ENCODE results near the gene TJAP1. TPM values are rescaled to one million over a fixed set of nuclear protein-coding genes. Genes with fewer than 3 reads are reported as not detected.

Gene TJAP1
- total and polyA plus RNA-seq, 7 experiments from 2014 or later = 8.2 to 55.2 (median 31.6) TPM

Small RNAs within 50 kb of the gene (microRNA-seq; reads per million reads assigned to microRNA genes)
- not detected for gene MIR6780B (ENCODE audit: borderline microRNAs expressed)

Other genes with a start within 250 kb of the TJAP1 start
- 10 to 100 TPM; 25.4 to 65.7 (median 33.9) TPM for gene DNPH1, start 248.1 kb upstream of the TJAP1 start, total RNA-seq
- 100 to 1,000 TPM; 119 to 141 TPM for gene DNPH1, start 248.1 kb upstream of the TJAP1 start, polyA plus RNA-seq
- under 1 TPM in 2 of 5 experiments, not detected in 3; 0.05 to 0.29 TPM for gene TTBK1, start 234.1 kb upstream of the TJAP1 start, total RNA-seq
- gene TTBK1, start 234.1 kb upstream of the TJAP1 start, polyA plus RNA-seq = not detected
- gene SLC22A7, start 179.3 kb upstream of the TJAP1 start, total RNA-seq = not detected
- not detected for gene SLC22A7, start 179.3 kb upstream of the TJAP1 start, polyA plus RNA-seq
- gene CRIP3, start 168.7 kb upstream of the TJAP1 start, total RNA-seq = 1 to 10 TPM in 4 of 5 experiments, not detected in 1; 2.1 to 7.4 (median 4.8) TPM
- not detected for gene CRIP3, start 168.7 kb upstream of the TJAP1 start, polyA plus RNA-seq
- 10 to 100 TPM; 15.8 to 40.2 (median 28.3) TPM for gene ZNF318, start 107.9 kb upstream of the TJAP1 start, total RNA-seq
- 10 to 100 TPM in 1 of 2 donors, 1 to 10 TPM in 1; 6.9 to 12.9 TPM for gene ZNF318, start 107.9 kb upstream of the TJAP1 start, polyA plus RNA-seq
- gene ABCC10, start 50.0 kb upstream of the TJAP1 start, total RNA-seq = 10 to 100 TPM; 56.2 to 74.6 (median 60.4) TPM
- 10 to 100 TPM in 1 of 2 donors, 1 to 10 TPM in 1; 9.8 to 18.6 TPM for gene ABCC10, start 50.0 kb upstream of the TJAP1 start, polyA plus RNA-seq
- gene DLK2, start 22.0 kb upstream of the TJAP1 start, total RNA-seq = 1 to 10 TPM in 1 of 5 experiments, under 1 TPM in 4; 0.30 to 1.6 (median 0.53) TPM
- gene DLK2, start 22.0 kb upstream of the TJAP1 start, polyA plus RNA-seq = 1 to 10 TPM in 1 of 2 donors, under 1 TPM in 1; 0.74 to 1.0 TPM
- gene LRRC73, start 32.8 kb downstream of the TJAP1 start, total RNA-seq = under 1 TPM; 0.22 to 0.84 (median 0.46) TPM
- gene LRRC73, start 32.8 kb downstream of the TJAP1 start, polyA plus RNA-seq = not detected
- gene YIPF3, start 39.4 kb downstream of the TJAP1 start, total RNA-seq = 10 to 100 TPM; 54.4 to 75.9 (median 67.3) TPM
- 10 to 100 TPM; 68.3 to 74.5 TPM for gene YIPF3, start 39.4 kb downstream of the TJAP1 start, polyA plus RNA-seq
- gene POLR1C, start 39.5 kb downstream of the TJAP1 start, total RNA-seq = 10 to 100 TPM; 36.3 to 61.1 (median 40.9) TPM
- 10 to 100 TPM; 13.1 to 29.2 TPM for gene POLR1C, start 39.5 kb downstream of the TJAP1 start, polyA plus RNA-seq
- 100 to 1,000 TPM in 1 of 5 experiments, 10 to 100 TPM in 4; 35.0 to 107 (median 41.9) TPM for gene XPO5, start 98.5 kb downstream of the TJAP1 start, total RNA-seq
- 10 to 100 TPM in 1 of 2 donors, 1 to 10 TPM in 1; 9.3 to 10.2 TPM for gene XPO5, start 98.5 kb downstream of the TJAP1 start, polyA plus RNA-seq
- 10 to 100 TPM in 4 of 5 experiments, 1 to 10 TPM in 1; 9.1 to 65.6 (median 19.3) TPM for gene POLH, start 98.6 kb downstream of the TJAP1 start, total RNA-seq
- gene POLH, start 98.6 kb downstream of the TJAP1 start, polyA plus RNA-seq = 10 to 100 TPM in 1 of 2 donors, 1 to 10 TPM in 1; 7.4 to 16.8 TPM
- gene GTPBP2, start 151.7 kb downstream of the TJAP1 start, total RNA-seq = 10 to 100 TPM; 55.0 to 94.7 (median 72.0) TPM
- 1 to 10 TPM; 3.2 TPM for gene GTPBP2, start 151.7 kb downstream of the TJAP1 start, polyA plus RNA-seq
- 10 to 100 TPM; 25.2 to 44.5 (median 28.0) TPM for gene MAD2L1BP, start 158.3 kb downstream of the TJAP1 start, total RNA-seq
- 10 to 100 TPM; 14.9 to 29.1 TPM for gene MAD2L1BP, start 158.3 kb downstream of the TJAP1 start, polyA plus RNA-seq
- gene RSPH9, start 167.5 kb downstream of the TJAP1 start, total RNA-seq = not detected
- 1 to 10 TPM in 1 of 2 donors, under 1 TPM in 1; 0.96 to 1.1 TPM for gene RSPH9, start 167.5 kb downstream of the TJAP1 start, polyA plus RNA-seq
- 10 to 100 TPM; 20.9 to 39.2 (median 28.7) TPM for gene MRPS18A, start 210.2 kb downstream of the TJAP1 start, total RNA-seq
- gene MRPS18A, start 210.2 kb downstream of the TJAP1 start, polyA plus RNA-seq = 10 to 100 TPM; 59.7 to 68.4 TPM

Data from naive thymus-derived CD4-positive, alpha-beta T cell (primary cell).